GM23248 (cell line): Measurements from ENCODE around the gene SLC38A11.

Experiments used
- EZH2 ChIP-seq: fragments of 200-600 bp; sonication (generic); IDR thresholded peaks from 2 replicates; pipeline ENCODE4 v1.6.1; 2018; ENCODE audit warnings: antibody characterized with exemption, mild to moderate bottlenecking; ENCODE audit not compliant: insufficient read depth, poor library complexity, severe bottlenecking
- EZH2phosphoT487 ChIP-seq: fragments of 200-600 bp; sonication (generic); IDR thresholded peaks from 2 replicates; pipeline ENCODE4 v1.6.1; 2018; ENCODE audit warnings: antibody characterized with exemption, moderate library complexity, mild to moderate bottlenecking, low read depth; ENCODE audit not compliant: insufficient read depth

DNA sequence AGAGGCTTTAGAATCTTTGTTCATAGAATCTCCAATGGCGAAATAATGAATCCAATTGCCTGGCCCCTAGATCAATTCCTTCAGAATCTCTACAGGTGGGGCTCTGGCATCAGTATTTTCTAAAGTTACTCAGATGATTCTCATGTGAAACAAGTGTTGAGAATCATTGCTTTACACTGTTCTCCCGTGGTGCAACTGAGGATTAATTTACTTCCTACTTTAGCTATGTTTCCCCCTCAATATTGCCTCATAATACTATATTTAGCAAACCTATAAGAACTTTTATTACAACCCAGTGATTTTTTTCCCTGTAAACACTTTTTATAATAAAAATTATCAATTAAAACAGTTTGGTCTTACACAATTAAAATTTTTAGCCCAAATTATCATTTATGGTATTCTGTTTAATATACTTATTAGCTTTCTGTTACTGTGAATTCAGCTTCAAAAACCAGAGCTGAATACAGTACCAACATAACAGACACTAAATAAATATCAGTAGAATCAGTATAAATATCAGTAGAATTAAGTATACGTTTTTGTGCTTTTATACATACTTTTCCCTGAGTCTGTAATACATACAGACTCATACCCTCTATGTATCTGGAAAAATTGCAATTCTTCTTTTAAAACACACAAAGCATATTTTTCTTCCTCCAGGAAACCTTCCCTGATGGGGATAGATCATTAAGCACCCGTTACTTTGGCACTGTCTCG is 20.8 kb downstream of the SLC38A11 start:
- TF ChIP-seq EZH2 (no peak), EZH2phosphoT487 (no peak)
